ENCODE data around the gene ZNF638. TPM values are rescaled to one million over a fixed set of nuclear protein-coding genes. Genes with fewer than 3 reads are reported as not detected.
A peak's percentile ranks its signal among the peaks of the same experiment; 100 is the strongest.

The ZNF638 gene
- total RNA-seq, 1 experiment from 2014 or later, result 62.5 TPM

DNA sequence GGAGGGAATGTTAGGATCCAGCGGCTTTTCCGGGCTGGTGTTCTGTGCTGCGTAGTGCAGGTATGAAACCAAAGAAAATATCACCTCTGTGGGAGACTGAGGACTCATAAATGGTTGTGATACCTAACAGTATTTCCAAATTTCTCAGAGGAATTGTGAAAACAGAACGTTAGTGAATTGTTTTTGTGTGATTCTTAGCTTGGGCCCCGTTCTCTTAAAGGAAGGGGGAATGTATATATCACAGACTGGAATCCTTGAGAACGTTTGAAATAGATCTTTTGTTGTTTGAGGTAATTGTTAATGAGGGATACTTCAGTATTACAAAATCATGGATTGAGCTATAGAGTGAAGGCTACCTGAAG lies 834 bp downstream of the ZNF638 start:
- DNase-seq (ENCODE audit: low spot score), result peak; percentile 46

DNA sequence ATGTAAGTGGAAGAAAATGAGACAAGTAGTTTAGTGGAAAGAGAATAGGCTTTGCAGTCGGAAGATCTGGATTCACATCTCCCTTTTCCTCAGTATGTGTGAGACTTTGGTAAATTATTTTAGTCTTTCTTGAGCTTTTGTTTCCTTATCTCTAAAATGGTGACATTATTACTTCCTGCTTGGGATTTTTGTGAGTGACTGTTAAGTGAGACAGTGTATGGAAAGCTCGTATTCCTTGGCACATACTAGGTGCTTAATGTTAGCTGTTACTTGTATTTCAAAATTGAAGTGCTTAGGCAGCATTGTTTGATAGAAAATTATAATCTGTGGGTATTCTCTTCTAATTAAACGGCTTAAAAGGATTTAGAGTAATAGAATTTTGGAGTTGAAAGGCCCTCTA lies 2.0 kb downstream of the ZNF638 start:
- no peak for DNase-seq (ENCODE audit: low spot score)

DNA sequence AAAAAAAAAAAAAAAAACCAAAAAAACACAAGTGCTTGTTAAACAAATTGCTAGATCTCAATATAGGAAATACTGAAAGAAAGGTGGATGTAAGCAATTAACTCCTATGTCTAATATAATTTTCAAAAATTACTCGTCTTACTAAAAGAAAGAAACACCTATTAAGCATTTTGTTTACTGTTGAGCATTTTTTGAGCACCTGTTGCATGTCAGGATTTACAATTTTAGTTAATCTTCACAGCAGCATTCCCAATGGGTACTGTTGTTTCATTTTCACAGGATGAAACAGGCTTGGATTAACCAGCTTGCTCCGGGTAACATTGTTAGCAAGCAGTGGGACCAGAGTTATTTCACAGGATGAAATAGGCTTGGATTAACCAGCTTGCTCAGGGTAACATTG lies 4.8 kb downstream of the ZNF638 start:
- no peak for DNase-seq (ENCODE audit: low spot score)

DNA sequence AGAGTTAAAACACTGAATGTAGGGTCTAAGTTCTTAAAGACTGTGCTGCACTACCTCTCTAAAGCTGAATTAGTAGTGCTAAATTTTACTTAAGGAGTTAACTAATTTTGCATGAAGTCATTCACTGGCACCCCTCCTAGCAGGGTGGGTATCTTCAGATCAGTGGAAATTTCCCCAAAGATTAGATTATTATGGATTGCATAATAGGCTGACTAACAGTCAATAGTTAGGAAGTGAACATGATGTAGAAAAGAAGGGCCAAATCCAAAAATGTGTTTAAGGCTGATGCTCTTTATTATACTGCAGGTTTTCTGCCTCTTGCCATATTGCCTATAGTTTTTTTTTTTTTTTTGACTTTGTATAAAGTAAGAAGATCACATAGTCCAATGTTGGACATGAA lies 5.2 kb downstream of the ZNF638 start:
- no peak for DNase-seq (ENCODE audit: low spot score)

DNA sequence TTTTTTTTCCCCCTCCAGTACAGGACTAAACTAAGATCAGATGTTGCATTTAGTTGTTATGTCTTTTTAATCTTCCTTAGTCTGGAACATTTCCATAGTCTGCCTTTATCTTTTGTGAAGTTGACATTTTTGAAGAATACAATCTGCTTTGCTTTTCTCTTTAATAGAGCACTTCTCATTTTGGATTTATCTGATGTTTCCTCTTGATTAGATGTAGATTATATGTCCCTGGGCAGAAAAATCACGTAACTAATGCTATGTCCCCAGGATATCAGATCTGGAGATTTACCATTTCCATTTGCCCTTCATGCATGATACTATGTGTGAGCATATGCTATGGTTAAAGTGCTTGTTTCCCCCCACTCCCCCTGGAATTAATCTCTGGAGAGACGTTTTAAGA lies 6.2 kb downstream of the ZNF638 start:
- no peak for DNase-seq (ENCODE audit: low spot score)

DNA sequence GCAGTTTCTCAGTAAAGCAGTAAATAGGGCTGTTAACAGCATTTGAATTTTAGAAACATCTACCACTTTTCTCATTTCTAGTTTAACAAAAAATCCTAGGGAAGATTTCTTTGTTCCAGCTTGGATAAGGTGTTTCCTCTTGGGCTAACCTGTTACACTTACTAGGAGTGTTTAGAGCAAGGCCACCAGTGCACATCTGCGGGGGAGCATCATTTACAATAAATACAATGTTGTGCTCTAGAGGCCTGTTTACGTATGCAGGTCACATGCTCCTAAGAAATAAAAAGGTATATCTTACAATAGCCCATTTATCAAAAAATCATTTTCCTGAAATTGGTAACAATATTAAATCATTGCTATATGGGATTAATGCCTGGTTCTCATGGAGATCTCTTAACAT lies 8.1 kb downstream of the ZNF638 start:
- DNase-seq (ENCODE audit: low spot score), result no peak

DNA sequence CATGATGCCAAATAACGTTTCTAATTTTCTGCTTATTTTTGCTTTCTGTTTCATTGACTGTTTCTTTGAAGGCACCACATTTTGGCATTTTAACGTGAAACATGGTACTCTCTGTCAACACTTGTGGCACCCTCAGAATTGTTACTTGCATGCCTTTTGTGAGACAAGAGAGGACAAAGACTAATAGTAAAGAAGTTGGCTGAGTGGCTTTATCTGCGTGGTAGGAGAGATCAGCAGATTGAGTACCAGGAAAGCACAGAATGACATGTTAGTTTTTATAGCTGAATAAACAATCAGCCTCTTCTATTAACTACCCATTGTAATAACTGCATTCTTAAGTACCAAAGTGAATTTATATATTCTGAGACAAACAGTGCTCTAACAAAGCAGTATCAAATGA lies 8.6 kb downstream of the ZNF638 start:
- DNase-seq (ENCODE audit: low spot score), result no peak

DNA sequence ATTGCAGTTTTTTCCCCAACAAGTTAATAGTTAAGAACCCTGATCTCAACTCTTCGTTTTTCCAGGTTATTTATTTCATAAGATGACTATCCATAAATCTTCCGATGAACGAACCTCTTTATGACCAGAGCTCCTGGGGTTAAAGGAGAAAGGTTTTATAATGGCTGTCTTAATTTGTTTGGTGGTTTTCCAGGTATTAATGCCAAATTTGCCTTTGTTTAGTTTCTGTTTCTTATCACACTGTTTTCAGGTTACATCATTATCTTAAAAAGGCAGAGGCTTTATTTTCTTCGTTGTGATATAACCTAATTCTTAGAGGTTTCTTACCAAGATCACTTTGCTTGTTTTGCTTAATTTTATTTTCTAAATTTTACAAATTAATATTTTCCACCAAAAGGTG lies 10.1 kb downstream of the ZNF638 start:
- DNase-seq (ENCODE audit: low spot score), result no peak

DNA sequence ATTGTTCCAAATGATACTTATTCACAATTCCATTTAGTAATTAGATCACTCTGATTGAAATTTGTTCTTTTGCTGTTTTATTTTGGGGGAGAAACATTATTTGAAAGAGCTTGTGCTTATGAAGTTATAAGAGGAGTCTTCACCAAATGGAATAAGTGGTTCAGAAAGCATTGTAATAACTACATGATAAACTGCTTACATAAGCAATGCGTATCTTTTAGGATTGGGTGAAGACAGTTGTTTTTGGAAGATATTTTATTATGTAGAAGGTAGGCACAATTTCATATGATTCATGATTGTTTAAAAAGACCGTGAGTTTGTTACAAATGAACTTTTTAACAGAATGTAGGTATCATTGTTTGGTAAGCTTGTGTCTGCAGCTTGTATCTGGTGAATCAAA lies 14.5 kb downstream of the ZNF638 start:
- no peak for DNase-seq (ENCODE audit: low spot score)

DNA sequence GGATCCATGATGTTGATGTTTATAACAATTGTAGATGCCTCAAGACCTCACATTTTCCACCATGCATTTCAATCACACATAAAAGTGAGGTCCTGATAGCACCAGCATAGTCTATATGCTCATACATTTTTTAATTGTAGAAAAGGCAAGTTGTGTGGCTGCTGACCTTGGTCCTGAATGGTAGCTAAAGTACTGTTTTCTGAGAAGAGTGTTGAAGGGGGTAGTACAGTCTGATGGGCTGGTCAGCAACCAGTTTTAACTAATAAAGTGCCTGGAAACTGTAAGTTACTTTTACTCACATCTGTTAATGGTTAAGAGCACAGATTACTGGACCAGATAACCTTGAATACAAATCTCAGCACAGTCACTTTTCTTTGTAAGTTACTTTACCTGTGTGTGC lies 15.9 kb downstream of the ZNF638 start:
- DNase-seq (ENCODE audit: low spot score), result peak; percentile 30

DNA sequence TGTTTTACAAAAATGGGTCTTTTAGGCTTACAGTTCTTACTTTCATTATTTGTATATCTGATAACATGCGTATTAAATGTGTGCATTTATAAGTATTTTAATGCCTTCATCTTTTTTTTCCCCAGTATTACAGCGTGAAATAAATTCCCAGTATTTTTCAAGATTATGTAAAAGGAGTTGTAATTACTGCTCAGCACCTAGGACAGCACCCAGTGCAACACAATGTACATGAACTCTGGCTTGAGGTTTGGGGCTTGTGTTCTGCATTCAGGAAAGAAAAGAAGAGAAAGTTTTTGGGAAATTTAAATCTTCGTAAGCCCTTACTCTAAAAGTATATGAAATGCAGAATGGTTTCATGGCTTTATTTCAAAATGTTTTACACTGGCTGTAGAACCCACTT lies 16.7 kb downstream of the ZNF638 start:
- DNase-seq (ENCODE audit: low spot score), result peak; percentile 15

DNA sequence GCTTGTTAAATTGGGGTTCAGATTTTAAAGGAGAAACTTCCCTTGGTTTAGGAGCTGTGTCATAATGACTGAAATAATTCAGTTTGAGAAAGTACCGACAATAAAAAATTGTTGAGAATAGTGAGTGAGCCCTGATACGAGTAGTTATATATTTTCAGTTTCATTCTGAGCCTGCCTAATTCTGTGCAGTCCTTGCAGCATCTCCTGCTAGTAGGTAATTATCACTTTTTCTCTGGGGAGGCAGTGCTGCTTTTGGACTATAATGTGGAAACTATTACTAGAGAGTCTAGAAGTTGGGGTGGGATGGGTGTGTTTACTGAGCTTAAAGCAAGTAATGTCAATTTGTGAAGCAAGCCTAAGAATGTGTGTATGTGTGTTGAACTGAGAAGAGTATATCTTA lies 21.7 kb downstream of the ZNF638 start:
- no peak for DNase-seq (ENCODE audit: low spot score)

DNA sequence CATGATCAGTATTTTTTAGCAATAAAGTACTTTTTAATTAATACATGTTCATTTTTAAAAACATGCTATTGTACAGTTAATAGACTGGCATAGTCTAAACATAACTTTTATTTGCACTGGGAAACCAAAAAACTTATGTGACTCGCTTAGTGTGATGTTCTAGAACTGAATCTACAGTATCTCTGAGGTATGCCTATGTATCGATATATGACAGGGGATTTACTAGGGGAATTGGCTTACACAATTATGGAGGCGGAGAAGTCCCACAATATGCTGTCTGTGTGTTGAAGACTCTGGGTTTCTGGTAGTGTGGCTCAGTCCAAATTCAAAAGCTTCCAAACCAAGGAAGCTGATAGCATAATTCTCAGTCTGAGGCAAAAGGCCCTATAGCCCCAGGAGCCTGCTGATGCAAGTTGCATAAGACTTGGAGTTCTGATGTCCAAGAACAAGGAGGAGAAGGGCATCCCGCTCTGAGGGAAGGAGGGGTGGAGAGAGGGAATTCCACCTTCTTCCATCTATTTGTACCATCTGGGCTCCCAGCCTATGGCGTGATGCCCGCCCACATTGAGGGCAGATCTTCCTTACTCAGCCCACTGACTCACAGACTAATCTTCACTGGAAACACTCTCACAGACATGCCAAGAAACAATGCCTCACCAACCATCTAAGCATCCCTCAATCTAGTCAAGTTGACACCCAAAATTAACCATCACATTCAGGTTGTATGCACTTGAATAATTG lies 27.5 kb downstream of the ZNF638 start:
- DNase-seq (ENCODE audit: low spot score), result no peak

DNA sequence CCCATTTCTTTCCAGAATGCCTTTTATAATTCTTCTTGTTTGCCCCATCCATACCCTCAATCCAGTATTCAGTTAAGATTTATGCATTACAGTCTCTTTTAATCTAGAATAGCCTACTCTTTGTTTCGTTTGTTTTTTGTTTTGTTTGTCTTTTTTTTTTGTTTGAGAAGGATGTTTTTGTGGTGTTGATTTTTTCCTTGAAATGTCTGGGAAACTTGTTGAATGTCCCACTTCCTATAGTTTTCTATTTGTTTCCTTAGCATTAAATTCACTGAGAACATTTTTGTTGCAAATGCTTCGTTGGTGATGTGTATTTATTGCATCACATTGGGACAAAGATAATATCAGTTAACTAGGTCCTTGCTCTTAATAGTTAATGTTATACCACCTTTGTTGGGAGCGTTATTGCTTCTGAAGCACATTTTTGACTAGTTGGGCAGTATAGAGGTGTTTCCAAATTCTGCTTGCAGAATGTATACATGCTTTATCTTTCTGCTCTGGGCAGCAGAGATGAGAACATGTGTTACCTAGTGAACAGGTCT lies 28.9 kb downstream of the ZNF638 start:
- DNase-seq (ENCODE audit: low spot score), result no peak

DNA sequence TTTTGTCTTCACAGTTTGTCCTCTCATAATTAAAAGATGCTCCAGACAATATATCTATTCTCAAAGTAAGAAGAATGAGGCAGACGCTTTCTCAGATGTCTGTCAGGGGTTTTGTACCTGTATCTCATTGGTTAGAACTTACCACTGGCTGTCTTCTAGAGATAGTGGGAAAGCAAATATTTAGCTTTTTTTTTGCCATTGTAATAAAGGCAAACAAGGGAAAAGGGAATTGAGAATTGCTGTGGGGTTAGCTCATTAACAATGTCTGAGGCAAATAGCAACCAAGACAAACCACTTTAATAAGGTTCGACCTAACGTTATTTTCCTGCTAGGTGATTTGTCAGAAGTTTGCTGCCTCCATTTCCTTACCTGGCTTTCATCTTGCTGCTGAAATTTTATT lies 30.0 kb downstream of the ZNF638 start:
- no peak for DNase-seq (ENCODE audit: low spot score)

DNA sequence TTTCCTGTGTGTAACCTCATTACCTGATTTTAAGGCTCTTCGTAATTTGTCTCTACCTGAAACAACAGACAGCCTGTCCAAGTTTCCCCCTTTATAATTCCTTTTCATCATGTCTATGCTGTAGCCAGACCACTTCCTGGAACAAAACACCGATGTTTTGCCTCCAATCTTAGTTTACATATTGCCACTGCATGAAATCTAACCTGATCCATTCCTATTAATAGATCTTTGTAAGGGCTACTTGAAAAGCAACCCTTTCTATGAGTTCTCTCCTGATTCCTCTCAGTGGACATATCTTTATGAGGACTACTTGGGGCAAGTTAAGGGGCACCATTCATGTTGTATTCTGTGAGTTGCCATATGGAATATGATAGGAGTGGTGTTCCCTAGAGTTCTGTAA lies 30.9 kb downstream of the ZNF638 start:
- no peak for DNase-seq (ENCODE audit: low spot score)

DNA sequence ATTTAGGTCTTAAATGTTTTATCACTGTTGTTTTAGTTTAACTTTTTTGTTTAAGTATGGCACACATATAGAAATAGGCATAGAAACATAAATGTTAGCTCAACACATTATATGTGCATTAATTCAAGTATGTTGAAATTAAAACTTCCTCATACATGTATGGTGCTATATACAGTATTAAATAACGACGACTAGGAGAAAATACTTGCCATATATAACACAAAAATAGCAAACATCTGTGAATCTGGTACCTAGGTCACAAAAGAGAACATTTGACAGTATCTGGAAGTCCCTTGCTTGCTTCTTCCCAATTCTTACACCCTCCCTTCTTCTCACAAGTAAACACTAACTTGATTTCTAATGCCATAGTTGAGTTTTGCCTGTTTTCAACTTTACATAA lies 38.4 kb downstream of the ZNF638 start:
- DNase-seq (ENCODE audit: low spot score), result no peak

DNA sequence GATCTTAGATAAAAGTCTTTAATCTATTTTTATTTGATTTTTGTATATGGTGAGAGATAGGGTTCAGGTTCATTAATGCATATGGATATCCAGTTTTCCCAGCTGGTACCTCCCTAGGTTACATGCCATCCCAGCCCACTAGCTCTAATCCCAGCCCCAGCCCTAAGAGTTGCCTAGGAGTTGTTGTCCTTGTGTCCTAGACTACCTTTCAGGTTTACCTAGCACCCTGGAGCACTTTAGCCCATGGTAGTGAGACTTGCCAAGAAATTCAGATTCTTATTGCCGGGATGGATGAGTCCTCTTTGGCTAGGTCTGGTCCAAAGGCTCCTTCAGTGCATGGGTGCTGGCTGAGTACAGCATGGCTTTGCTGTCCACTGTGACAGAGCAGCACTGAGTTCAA lies 40.5 kb downstream of the ZNF638 start:
- no peak for DNase-seq (ENCODE audit: low spot score)

DNA sequence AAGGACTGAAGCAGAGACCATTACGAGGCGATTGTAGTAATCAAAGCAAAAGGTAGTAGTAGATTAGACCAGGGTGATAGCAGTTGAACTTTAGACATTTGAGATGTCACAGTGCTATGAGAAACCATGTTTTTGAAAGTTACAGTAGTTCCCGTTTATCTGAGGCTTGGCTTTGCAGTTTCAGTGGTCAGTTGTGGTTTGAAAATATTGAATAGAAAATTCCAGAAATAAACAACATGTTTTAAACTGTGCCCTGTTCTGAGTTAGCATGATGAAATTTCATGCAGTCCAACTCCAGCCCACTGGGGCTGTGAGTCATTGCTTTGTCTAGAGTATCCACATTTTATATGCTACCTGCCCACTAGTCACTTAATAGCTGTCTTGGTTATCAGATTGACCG lies 47.5 kb downstream of the ZNF638 start:
- no peak for DNase-seq (ENCODE audit: low spot score)

DNA sequence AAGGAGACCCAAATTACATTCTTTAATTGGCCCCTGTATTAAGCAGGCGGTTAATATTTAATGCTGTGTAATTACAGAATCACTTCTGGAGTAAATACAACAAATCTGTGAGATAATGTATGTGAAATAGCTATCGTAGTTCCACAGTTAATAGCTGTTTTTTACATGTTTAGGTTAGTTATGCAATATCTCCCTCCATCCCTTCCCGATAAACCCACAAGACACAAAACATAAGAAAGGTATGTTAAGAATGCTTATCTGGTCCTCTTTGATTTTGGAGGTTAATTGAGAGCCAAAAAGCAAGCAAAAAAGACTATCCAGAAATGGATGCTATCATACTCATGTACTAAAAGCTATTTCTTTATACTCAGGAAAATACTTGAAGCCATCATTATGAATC lies 49.1 kb downstream of the ZNF638 start:
- no peak for DNase-seq (ENCODE audit: low spot score)

DNA sequence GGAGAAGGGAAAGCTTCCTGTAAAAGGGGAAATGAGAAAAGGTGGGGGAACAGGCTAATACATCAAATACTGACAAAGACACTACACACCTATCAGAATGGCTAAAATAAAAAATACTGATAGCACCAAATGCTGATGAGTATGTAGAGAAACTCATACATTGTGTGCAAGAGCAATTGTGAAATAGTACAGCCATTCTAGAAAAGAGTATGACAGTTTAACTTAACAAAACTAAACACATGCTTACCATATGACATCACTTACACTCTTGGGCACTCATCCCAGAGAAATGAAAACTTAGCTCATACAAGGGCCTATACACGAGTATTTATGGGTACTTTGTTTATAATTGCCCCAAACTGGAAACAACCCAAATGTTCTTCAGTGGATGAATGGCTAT lies 53.4 kb downstream of the ZNF638 start:
- no peak for DNase-seq (ENCODE audit: low spot score)

DNA sequence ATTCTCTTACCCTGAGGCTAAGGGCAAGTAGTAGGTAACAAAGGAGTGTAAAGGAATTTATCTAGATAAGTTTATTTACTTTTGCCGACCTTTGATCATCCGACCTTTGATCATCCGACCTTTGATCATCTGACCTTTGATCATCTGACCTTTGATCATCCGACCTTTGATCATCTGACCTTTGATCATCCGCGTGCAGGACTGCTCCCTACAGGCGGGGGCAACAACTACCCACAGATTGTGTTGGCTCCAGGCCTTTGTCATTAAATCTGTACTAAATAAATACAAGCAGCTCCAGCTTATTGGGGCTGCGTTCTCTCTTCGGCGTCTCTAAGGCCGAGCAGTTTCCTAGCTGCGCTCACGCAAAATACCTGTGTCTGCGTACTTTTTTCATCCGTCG lies 56.6 kb downstream of the ZNF638 start:
- no peak for DNase-seq (ENCODE audit: low spot score)

DNA sequence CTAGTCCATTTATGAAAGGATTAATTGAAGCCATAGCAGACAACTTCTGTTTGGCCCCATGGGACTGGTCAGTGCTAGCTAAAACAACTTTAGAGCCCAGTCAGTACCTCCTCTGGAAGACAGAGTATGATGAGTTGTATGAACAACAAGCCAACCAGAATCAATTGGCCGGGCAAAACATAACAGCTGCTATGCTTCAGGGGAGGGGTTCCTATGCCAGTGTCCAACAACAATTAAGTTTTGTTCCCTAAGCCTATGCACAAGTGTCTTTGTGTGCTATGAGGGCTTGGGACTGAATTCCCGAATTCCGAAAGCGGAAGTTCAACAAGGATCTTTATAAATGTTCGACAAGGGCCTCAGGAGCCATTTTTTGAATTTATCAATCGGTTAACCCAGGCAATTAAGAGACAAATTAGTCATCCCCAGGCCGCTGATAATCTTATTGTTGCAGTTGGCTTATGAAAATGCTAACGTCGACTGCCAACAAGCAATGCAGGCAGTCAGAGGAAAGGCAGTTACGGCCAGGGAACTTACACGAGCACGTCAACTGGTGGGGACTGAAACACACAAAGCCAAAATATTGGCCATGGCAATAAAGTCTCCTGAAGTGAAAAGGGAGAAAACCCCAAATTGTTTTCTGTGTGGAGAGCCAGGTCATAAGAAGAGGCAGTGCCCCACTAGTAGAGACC lies 57.9 kb downstream of the ZNF638 start:
- no peak for DNase-seq (ENCODE audit: low spot score)

All from HT-29 (cell line).